H1 (cell line): ENCODE results near the gene MDM4. TPM values are rescaled to one million over a fixed set of nuclear protein-coding genes. Genes with fewer than 3 reads are reported as not detected.

ENCODE experiments used
- BCL11A ChIP-seq, 2 experiments: IDR thresholded peaks; one replicate each; pipeline ENCODE4 v1.6.1; 2011; ENCODE audit warnings: low read depth in 2 of 2, low read length in 2 of 2, mild to moderate bottlenecking in 2 of 2
- CBX8 ChIP-seq: fragments of 300-800, 300-1000 bp; sonication (generic); IDR thresholded peaks from 2 replicates; pipeline ENCODE4 v1.7.1; 2016; ENCODE audit warnings: low read depth, low read length, borderline replicate concordance
- CHD1 ChIP-seq: IDR thresholded peaks from 2 replicates; pipeline ENCODE4 v1.6.1; 2012; ENCODE audit warnings: low read depth, low read length, improper control_type of control experiment
- CHD2 ChIP-seq: IDR thresholded peaks from 2 replicates; pipeline ENCODE4 v1.6.1; 2012; ENCODE audit warnings: low read length, improper control_type of control experiment
- CREB1 ChIP-seq: IDR thresholded peaks from 2 replicates; pipeline ENCODE4 v1.6.1; 2012; ENCODE audit warnings: inconsistent platforms
- KDM5A ChIP-seq: fragments of 200-600 bp; IDR thresholded peaks from 2 replicates; pipeline ENCODE4 v1.7.1; 2012; ENCODE audit warnings: mild to moderate bottlenecking, low read length, inconsistent platforms, mixed read lengths
- MAFK ChIP-seq: IDR thresholded peaks from 2 replicates; pipeline ENCODE4 v1.6.1; 2012; ENCODE audit warnings: low read depth, mild to moderate bottlenecking, improper control_type of control experiment, low read length
- RAD21 ChIP-seq, 2 experiments: IDR thresholded peaks in 1 of 2; conservative IDR thresholded peaks in 1 of 2; 2 replicates each; pipeline ENCODE4 v1.6.1; 2011; ENCODE audit warnings: low read depth in 2 of 2, low read length in 2 of 2, improper control_type of control experiment in 1 of 2, inconsistent platforms in 1 of 2, mild to moderate bottlenecking in 1 of 2, moderate library complexity in 1 of 2
- RBBP5 ChIP-seq: IDR thresholded peaks from 2 replicates; pipeline ENCODE4 v1.7.1; 2012; ENCODE audit warnings: low read depth, mild to moderate bottlenecking, inconsistent platforms, low read length, moderate library complexity, borderline replicate concordance
- RNF2 ChIP-seq: fragments of 200-900, 300-1000 bp; sonication (generic); IDR thresholded peaks from 2 replicates; pipeline ENCODE4 v1.7.1; 2016; ENCODE audit warnings: borderline replicate concordance, low read depth, mild to moderate bottlenecking, antibody characterized with exemption, low read length; ENCODE audit not compliant: poor library complexity, severe bottlenecking; ENCODE audit errors: missing control alignments
- SAP30 ChIP-seq: fragments of 300-600 bp; sonication (generic); IDR thresholded peaks from 2 replicates; pipeline ENCODE4 v1.7.1; 2012; ENCODE audit warnings: low read length, moderate library complexity, mild to moderate bottlenecking, inconsistent platforms; ENCODE audit not compliant: insufficient read depth, insufficient replicate concordance
- SIX5 ChIP-seq: IDR thresholded peaks from 2 replicates; pipeline ENCODE4 v1.6.1; 2011; ENCODE audit warnings: mild to moderate bottlenecking, low read depth, low read length
- SP2 ChIP-seq: IDR thresholded peaks from 2 replicates; pipeline ENCODE4 v1.6.1; 2012; ENCODE audit warnings: mild to moderate bottlenecking, low read length, inconsistent platforms
- SP4 ChIP-seq: IDR thresholded peaks from 2 replicates; pipeline ENCODE4 v1.6.1; 2012; ENCODE audit warnings: low read length, inconsistent platforms
- polyA plus RNA-seq, 7 experiments: library from polyadenylated mRNA; depleted of rRNA in 3 of 7; stranded (reverse) in 5 of 7; unstranded in 2 of 7; fragments of >200 nt in 5 of 7; fragments of 200-250 nt in 2 of 7; gene quantifications; 1 replicate in 5 of 7; 2 replicates in 1 of 7; 4 replicates in 1 of 7; pipeline versions ENCODE4 v1.2.1 to v1.2.3, GENCODE V29; 2011 to 2013; ENCODE audit warnings: missing spikeins in 2 of 7, mixed read lengths in 2 of 7
- total RNA-seq: library from RNA; stranded (reverse); fragmentation: NEBNext Ultra II Directional; extraction: Animal tissue kit (Norgen Biotek cat#: 25700); gene quantifications from 2 replicates; pipeline ENCODE4 v1.2.1, GENCODE V29; 2021
- TF ChIP-seq, protein P1 (sequence below): IDR thresholded peaks from 2 replicates; pipeline ENCODE4 v1.6.1; 2012; ENCODE audit warnings: low read length, inconsistent platforms
- TF ChIP-seq, protein P2 (sequence below): IDR thresholded peaks from 2 replicates; pipeline ENCODE4 v1.6.1; 2012; ENCODE audit warnings: inconsistent platforms
- TF ChIP-seq, protein P3 (sequence below), 3 experiments: IDR thresholded peaks; 1 replicate in 2 of 3; 2 replicates in 1 of 3; pipeline versions ENCODE4 v1.5.1 to v1.6.1; 2011; ENCODE audit warnings: low read length in 3 of 3, mild to moderate bottlenecking in 3 of 3, inconsistent platforms in 2 of 3, low read depth in 1 of 3, moderate library complexity in 1 of 3; ENCODE audit not compliant: insufficient read depth in 1 of 3; ENCODE audit errors: control extremely low read depth in 1 of 3
- TF ChIP-seq, protein P4 (sequence below): IDR thresholded peaks from 2 replicates; pipeline ENCODE4 v1.6.1; 2012; ENCODE audit warnings: inconsistent platforms

MDM4 gene
- total and polyA plus RNA-seq, 2 of the 8 experiments (the other 6 are each of a cell fraction or from before 2014, with no cell fraction given) = 10.8 to 84.9 TPM

DNA sequence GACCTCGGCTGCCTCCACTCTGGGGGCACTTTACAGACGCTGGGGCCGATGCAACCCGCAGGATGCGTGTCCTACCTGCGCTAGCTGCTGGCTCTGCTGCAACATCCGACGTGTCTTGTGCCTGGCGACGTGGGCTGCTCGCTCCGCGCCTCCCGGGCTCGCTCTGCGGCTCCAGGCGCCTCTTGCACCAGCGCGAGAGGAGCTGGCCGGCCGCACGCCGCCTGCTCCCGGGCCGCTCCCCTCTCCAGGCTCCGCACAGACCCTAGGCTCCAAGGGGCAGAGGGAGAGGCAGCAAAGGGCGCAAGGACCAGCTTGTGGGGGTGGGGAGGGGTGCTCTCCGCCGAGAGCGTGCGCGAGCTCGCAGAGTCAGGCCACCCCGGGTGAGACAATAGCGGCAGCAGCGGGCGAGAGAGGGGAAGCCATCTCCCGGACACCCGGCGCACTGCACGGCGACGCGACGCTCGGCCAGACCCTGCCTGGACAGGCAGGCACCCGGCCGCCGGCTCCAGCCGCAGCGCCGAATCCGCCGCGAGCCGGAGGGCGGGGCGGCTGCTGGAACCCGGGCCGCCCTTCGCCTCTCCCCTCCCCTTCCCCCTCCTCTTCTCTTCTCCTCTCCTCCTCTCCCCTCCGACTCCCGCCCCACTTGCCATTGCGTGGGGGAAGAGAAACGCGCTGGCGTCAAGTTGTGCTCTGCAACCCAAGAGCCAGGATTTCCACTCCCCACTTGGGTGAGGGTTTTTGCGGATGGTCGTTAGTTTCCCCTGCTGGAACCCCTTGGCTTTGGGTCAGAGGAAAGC, 21.7 kb upstream of the MDM4 start, which contains the start of gene PIK3C2B (continued):
- TF ChIP-seq RNF2 = no peak
- peak; percentile 96 for TF ChIP-seq RBBP5
- TF ChIP-seq SP4 = no peak
- no peak for TF ChIP-seq CHD1
- no peak for TF ChIP-seq CHD2
- TF ChIP-seq, protein P1, sequence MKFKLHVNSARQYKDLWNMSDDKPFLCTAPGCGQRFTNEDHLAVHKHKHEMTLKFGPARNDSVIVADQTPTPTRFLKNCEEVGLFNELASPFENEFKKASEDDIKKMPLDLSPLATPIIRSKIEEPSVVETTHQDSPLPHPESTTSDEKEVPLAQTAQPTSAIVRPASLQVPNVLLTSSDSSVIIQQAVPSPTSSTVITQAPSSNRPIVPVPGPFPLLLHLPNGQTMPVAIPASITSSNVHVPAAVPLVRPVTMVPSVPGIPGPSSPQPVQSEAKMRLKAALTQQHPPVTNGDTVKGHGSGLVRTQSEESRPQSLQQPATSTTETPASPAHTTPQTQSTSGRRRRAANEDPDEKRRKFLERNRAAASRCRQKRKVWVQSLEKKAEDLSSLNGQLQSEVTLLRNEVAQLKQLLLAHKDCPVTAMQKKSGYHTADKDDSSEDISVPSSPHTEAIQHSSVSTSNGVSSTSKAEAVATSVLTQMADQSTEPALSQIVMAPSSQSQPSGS = no peak
- no peak for TF ChIP-seq BCL11A (IDR thresholded peaks at IDR 0.05; ENCODE audit: low read depth in 2 of 2, low read length in 2 of 2)
- TF ChIP-seq CBX8 = no peak
- no peak for TF ChIP-seq SAP30
- TF ChIP-seq, protein P2, sequence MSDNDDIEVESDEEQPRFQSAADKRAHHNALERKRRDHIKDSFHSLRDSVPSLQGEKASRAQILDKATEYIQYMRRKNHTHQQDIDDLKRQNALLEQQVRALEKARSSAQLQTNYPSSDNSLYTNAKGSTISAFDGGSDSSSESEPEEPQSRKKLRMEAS = peak; percentile 72
- peak; percentile 24 to 46; a peak in 2 of 4 replicates for TF ChIP-seq RAD21 (IDR thresholded peaks at IDR 0.05 in 1 of 2, conservative IDR thresholded peaks at IDR 0.05 in 1 of 2; ENCODE audit: low read depth in 2 of 2, low read length in 2 of 2)
- TF ChIP-seq KDM5A = no peak
- TF ChIP-seq, protein P3, sequence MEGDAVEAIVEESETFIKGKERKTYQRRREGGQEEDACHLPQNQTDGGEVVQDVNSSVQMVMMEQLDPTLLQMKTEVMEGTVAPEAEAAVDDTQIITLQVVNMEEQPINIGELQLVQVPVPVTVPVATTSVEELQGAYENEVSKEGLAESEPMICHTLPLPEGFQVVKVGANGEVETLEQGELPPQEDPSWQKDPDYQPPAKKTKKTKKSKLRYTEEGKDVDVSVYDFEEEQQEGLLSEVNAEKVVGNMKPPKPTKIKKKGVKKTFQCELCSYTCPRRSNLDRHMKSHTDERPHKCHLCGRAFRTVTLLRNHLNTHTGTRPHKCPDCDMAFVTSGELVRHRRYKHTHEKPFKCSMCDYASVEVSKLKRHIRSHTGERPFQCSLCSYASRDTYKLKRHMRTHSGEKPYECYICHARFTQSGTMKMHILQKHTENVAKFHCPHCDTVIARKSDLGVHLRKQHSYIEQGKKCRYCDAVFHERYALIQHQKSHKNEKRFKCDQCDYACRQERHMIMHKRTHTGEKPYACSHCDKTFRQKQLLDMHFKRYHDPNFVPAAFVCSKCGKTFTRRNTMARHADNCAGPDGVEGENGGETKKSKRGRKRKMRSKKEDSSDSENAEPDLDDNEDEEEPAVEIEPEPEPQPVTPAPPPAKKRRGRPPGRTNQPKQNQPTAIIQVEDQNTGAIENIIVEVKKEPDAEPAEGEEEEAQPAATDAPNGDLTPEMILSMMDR (IDR thresholded peaks at IDR 0.05; ENCODE audit: control extremely low read depth in 1 of 3, insufficient read depth in 1 of 3, low read depth in 1 of 3, low read length in 3 of 3) = peak; percentile 56 to 69 (median 57)
- no peak for TF ChIP-seq MAFK
- TF ChIP-seq CREB1 = peak; percentile 75
- TF ChIP-seq, protein P4, sequence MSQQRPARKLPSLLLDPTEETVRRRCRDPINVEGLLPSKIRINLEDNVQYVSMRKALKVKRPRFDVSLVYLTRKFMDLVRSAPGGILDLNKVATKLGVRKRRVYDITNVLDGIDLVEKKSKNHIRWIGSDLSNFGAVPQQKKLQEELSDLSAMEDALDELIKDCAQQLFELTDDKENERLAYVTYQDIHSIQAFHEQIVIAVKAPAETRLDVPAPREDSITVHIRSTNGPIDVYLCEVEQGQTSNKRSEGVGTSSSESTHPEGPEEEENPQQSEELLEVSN = no peak
- TF ChIP-seq SP2 = no peak
- no peak for TF ChIP-seq SIX5
